ENCODE results near the gene GSG1L. TPM values are rescaled to one million over a fixed set of nuclear protein-coding genes. Genes with fewer than 3 reads are reported as not detected.

Gene GSG1L
- total and polyA plus RNA-seq, 9 of the 15 experiments (the other 6 are each of a cell fraction or from before 2014, with no cell fraction given), result not detected

DNA sequence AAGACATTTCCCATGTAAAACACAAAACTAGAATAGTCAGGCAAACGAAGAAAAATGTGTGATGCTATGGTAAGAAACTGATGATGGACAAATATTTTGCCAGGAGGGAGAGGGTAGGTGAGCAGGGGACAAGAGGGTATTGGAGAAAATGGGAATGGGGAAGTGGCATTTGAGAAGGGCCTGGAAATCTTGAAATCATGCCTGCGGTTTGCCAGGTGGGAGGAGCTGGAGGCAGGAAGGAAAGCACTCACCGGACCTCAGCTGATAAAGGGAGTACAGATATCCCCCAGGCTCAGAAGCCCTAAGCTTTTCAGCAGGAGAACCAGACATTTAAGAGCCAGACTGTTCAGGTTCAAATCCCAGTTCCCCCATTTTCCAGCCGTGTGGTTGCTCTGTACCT lies 103.6 kb downstream of the GSG1L start:
- Histone ChIP-seq H2AFZ (ENCODE audit: low read depth, low read length) (no peak overlapping the region), H3K4me1 (replicated peaks in 1 of 2; ENCODE audit: control insufficient read depth in 2 of 2, insufficient read depth in 2 of 2, low read length in 2 of 2) (no peaks in the 10 kb centered on the region; a peak in 1 of 5 replicates), H3K27me3 (ENCODE audit: control insufficient read depth in 2 of 2, insufficient read depth in 2 of 2, low read length in 2 of 2) (peaks cover 0 to 35% of the 10 kb centered on the region in 2 experiments; a peak in 2 of 5 replicates), H3K9me1 (ENCODE audit: control insufficient read depth, insufficient read depth, low read length) (no peaks in the 10 kb centered on the region), H3K36me3 (ENCODE audit: control insufficient read depth, insufficient read depth, low read length) (no peaks in the 10 kb centered on the region), H3K79me2 (ENCODE audit: control insufficient read depth, insufficient read depth, low read length) (no peaks in the 10 kb centered on the region), H3K4me2 (ENCODE audit: insufficient read depth, low read length) (no peak overlapping the region), H3K4me3 (no peak overlapping the region), H3K9me3 (replicated peaks; ENCODE audit: control insufficient read depth, insufficient read depth, low read depth, low read length) (no peaks in the 10 kb centered on the region), H3K9ac (ENCODE audit: insufficient read depth in 1 of 2, low read depth in 2 of 2, low read length in 2 of 2) (no peak overlapping the region), H4K20me1 (replicated peaks; ENCODE audit: control insufficient read depth, insufficient read depth, low read length) (no peaks in the 10 kb centered on the region), H3K27ac (ENCODE audit: extremely low read depth, low read depth, low read length) (no peak overlapping the region)
- DNase-seq (ENCODE audit: extremely low read depth in 1 of 4, low spot score in 3 of 4) (peak in 2 of 4 experiments; percentile 8 to 34), ATAC-seq (no peak), FAIRE-seq (no peak)
- in situ Hi-C loops (cut with MboI) (no loop called here), intact Hi-C loops (cut with micrococcal nuclease) (no loop called here)
- CTCF ChIA-PET (ENCODE audit: low intra/inter-chr PET ratio), result no interaction called here
- no peak for TF ChIP-seq BCL6 (CRISPR knock-in tag; IDR thresholded peaks at IDR 0.05)
- peak; percentile 45; the same call in 1 of the 2 replicates for TF ChIP-seq ESRRA (IDR thresholded peaks at IDR 0.05; ENCODE audit: borderline replicate concordance, low read depth)
- peak; percentile 63; the same call in 1 of the 2 replicates for TF ChIP-seq SPI1 (IDR thresholded peaks at IDR 0.05; ENCODE audit: borderline replicate concordance, low read depth, low read length)
- 0% methylated on average over 4 of the region's 4 CpGs for WGBS (ENCODE audit: insufficient coverage, low coverage, missing lambda C conversion rate)
- POLR2A ChIA-PET, result interaction anchor here (0.6 to 1.0 kb wide), 2 partner anchors 12 to 47 kb away, joined by 4 to 5 read pairs; no protein-coding TSS in a partner anchor
- no TSS peak for BruUV-seq (replicated peaks)

GRCh38 chr16:27954191-27954590 lies 109.3 kb downstream of the GSG1L start:
- no TSS peak for BruUV-seq (replicated peaks)
- POLR2A ChIA-PET, result no interaction called here
- CTCF ChIA-PET (ENCODE audit: low intra/inter-chr PET ratio), result no interaction called here
- no peak for TF ChIP-seq EWSR1 (IDR thresholded peaks at IDR 0.05; ENCODE audit: borderline replicate concordance, low read depth, partially characterized antibody)
- TF ChIP-seq SREBF1 (IDR thresholded peaks at IDR 0.05; ENCODE audit: borderline replicate concordance, low read depth, low read length), result no peak
- TF ChIP-seq, protein P1, sequence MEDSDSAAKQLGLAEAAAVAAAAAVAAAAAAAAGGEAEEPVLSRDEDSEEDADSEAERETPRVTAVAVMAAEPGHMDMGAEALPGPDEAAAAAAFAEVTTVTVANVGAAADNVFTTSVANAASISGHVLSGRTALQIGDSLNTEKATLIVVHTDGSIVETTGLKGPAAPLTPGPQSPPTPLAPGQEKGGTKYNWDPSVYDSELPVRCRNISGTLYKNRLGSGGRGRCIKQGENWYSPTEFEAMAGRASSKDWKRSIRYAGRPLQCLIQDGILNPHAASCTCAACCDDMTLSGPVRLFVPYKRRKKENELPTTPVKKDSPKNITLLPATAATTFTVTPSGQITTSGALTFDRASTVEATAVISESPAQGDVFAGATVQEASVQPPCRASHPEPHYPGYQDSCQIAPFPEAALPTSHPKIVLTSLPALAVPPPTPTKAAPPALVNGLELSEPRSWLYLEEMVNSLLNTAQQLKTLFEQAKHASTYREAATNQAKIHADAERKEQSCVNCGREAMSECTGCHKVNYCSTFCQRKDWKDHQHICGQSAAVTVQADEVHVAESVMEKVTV (CRISPR knock-in tag; IDR thresholded peaks at IDR 0.05), result no peak
- TF ChIP-seq CREM (IDR thresholded peaks at IDR 0.05; ENCODE audit: low read depth), result no peak
- no peak for TF ChIP-seq KHSRP (IDR thresholded peaks at IDR 0.05)
- TF ChIP-seq HINFP (tag; conservative IDR thresholded peaks at IDR 0.05; ENCODE audit: low read depth), result no peak
- no peak for TF ChIP-seq TFAM (CRISPR knock-in tag; conservative IDR thresholded peaks at IDR 0.05)
- no peak for TF ChIP-seq ZNF263 (CRISPR knock-in tag; IDR thresholded peaks at IDR 0.05; ENCODE audit: borderline replicate concordance)
- TF ChIP-seq THRA (IDR thresholded peaks at IDR 0.05), result no peak

More at GRCh38 chr16:27954191-27954590, 109.3 kb downstream of the GSG1L start:
- 3% methylated on average over 3 of the region's 3 CpGs for WGBS (ENCODE audit: insufficient coverage, low coverage, missing lambda C conversion rate)
- H3K4me2 ChIP-seq (ENCODE audit: insufficient read depth, low read length), result no peak overlapping the region
- H3K9me1 ChIP-seq (ENCODE audit: control insufficient read depth, insufficient read depth, low read length), result no peaks in the 10 kb centered on the region
- ATAC-seq (no peak), FAIRE-seq (no peak), DNase-seq (ENCODE audit: extremely low read depth in 1 of 4, low spot score in 3 of 4) (no peak)
- no peak overlapping the region for H2AFZ ChIP-seq (ENCODE audit: low read depth, low read length)
- intact Hi-C loops (cut with micrococcal nuclease) (no loop called here), in situ Hi-C loops (cut with MboI) (no loop called here)
- no peaks in the 10 kb centered on the region for H3K9me3 ChIP-seq (replicated peaks; ENCODE audit: control insufficient read depth, insufficient read depth, low read depth, low read length)
- no peaks in the 10 kb centered on the region for H3K4me1 ChIP-seq (replicated peaks in 1 of 2; ENCODE audit: control insufficient read depth in 2 of 2, insufficient read depth in 2 of 2, low read length in 2 of 2)
- H3K36me3 ChIP-seq (ENCODE audit: control insufficient read depth, insufficient read depth, low read length), result no peaks in the 10 kb centered on the region
- H3K27ac ChIP-seq (ENCODE audit: extremely low read depth, low read depth, low read length), result no peak overlapping the region
- no peaks in the 10 kb centered on the region for H3K79me2 ChIP-seq (ENCODE audit: control insufficient read depth, insufficient read depth, low read length)
- H3K4me3 ChIP-seq, result no peak overlapping the region
- H3K9ac ChIP-seq (ENCODE audit: insufficient read depth in 1 of 2, low read depth in 2 of 2, low read length in 2 of 2), result no peak overlapping the region
- H4K20me1 ChIP-seq (replicated peaks; ENCODE audit: control insufficient read depth, insufficient read depth, low read length), result no peaks in the 10 kb centered on the region; the same call in 1 of the 2 replicates
- H3K27me3 ChIP-seq (ENCODE audit: control insufficient read depth in 2 of 2, insufficient read depth in 2 of 2, low read length in 2 of 2), result peaks cover 13 to 30% of the 10 kb centered on the region in 2 experiments; a peak in 4 of 5 replicates

All from K562 (cell line).